CD14-positive monocyte (primary cell): ENCODE data around the gene CLEC3A. TPM values are rescaled to one million over a fixed set of nuclear protein-coding genes. Genes with fewer than 3 reads are reported as not detected.

Source experiments
- DNase-seq, 3 donors: peaks; one replicate each; pipeline ENCODE4 v3.0.0-alpha.2; 2011 to 2022
- H2AFZ ChIP-seq: 2 replicates; pipeline ENCODE4 v1.6.0; 2012; ENCODE audit warnings: mild to moderate bottlenecking, low read depth, low read length, inconsistent platforms; ENCODE audit not compliant: insufficient read depth, poor library complexity, severe bottlenecking
- H3K27ac ChIP-seq, 2 donors: 1 replicate in 1 of 2; 2 replicates in 1 of 2; pipeline ENCODE4 v1.5.1; 2012 to 2013; ENCODE audit warnings: low read length in 2 of 2, control low read depth in 1 of 2, inconsistent platforms in 1 of 2, low read depth in 1 of 2, mild to moderate bottlenecking in 1 of 2
- H3K27me3 ChIP-seq, 2 donors: one replicate each; pipeline versions ENCODE4 v1.6.0 to v1.6.1; 2011 to 2013; ENCODE audit warnings: low read length in 2 of 2; ENCODE audit not compliant: control insufficient read depth in 2 of 2, insufficient read depth in 2 of 2
- H3K36me3 ChIP-seq, 2 donors: replicated peaks in 1 of 2; 1 replicate in 1 of 2; 2 replicates in 1 of 2; pipeline versions ENCODE4 v1.5.1 to v1.6.1; 2012 to 2013; ENCODE audit warnings: low read length in 2 of 2, control low read depth in 1 of 2, inconsistent platforms in 1 of 2, mild to moderate bottlenecking in 1 of 2; ENCODE audit not compliant: insufficient read depth in 2 of 2, control insufficient read depth in 1 of 2
- H3K4me1 ChIP-seq, 2 donors: 1 replicate in 1 of 2; 2 replicates in 1 of 2; pipeline versions ENCODE4 v1.5.1 to v1.6.1; 2012 to 2013; ENCODE audit warnings: low read length in 2 of 2, control low read depth in 1 of 2, inconsistent platforms in 1 of 2, mild to moderate bottlenecking in 1 of 2, moderate library complexity in 1 of 2; ENCODE audit not compliant: insufficient read depth in 2 of 2, control insufficient read depth in 1 of 2
- H3K4me2 ChIP-seq: replicated peaks from 2 replicates; pipeline ENCODE3; 2012; ENCODE audit warnings: low read length, moderate library complexity, mild to moderate bottlenecking; ENCODE audit not compliant: poor library complexity, severe bottlenecking; ENCODE audit errors: extremely low read depth
- H3K4me3 ChIP-seq, 3 experiments: fragments of 200-600 bp in 1 of 3; sonication (generic) in 1 of 3; replicated peaks in 1 of 3; 1 replicate in 2 of 3; 2 replicates in 1 of 3; pipeline ENCODE4 v1.5.1; 2011 to 2013; ENCODE audit warnings: low read length in 3 of 3, mild to moderate bottlenecking in 3 of 3, control low read depth in 2 of 3, low read depth in 2 of 3, inconsistent platforms in 1 of 3, moderate library complexity in 1 of 3
- H3K79me2 ChIP-seq: 2 replicates; pipeline ENCODE4 v1.6.0; 2012; ENCODE audit warnings: mild to moderate bottlenecking, control low read depth, inconsistent platforms, low read length, moderate library complexity; ENCODE audit not compliant: insufficient read depth
- H3K9ac ChIP-seq: 2 replicates; pipeline ENCODE4 v1.6.0; 2017; ENCODE audit warnings: low read length, mild to moderate bottlenecking; ENCODE audit not compliant: insufficient read depth, poor library complexity, severe bottlenecking
- H3K9me3 ChIP-seq, 2 donors: replicated peaks in 1 of 2; 1 replicate in 1 of 2; 2 replicates in 1 of 2; pipeline versions ENCODE4 v1.5.1 to v1.6.1; 2012 to 2013; ENCODE audit warnings: low read length in 2 of 2, control low read depth in 1 of 2; ENCODE audit not compliant: control insufficient read depth in 1 of 2, insufficient read depth in 1 of 2
- H4K20me1 ChIP-seq: 2 replicates; pipeline ENCODE4 v1.6.0; 2012; ENCODE audit warnings: mild to moderate bottlenecking, low read length, control low read depth, moderate library complexity; ENCODE audit not compliant: insufficient read depth
- H3K27ac Mint-ChIP-seq, 7 donors: one replicate each; pipeline ENCODE4 v1.8.0; 2020; ENCODE audit warnings: mild to moderate bottlenecking in 7 of 7, mixed read lengths in 7 of 7, moderate library complexity in 6 of 7, inconsistent platforms in 2 of 7
- H3K27me3 Mint-ChIP-seq, 3 donors: one replicate each; pipeline ENCODE4 v1.8.0; 2021 to 2022; ENCODE audit warnings: low read depth in 3 of 3, mild to moderate bottlenecking in 3 of 3, mixed read lengths in 3 of 3, moderate library complexity in 3 of 3, inconsistent platforms in 1 of 3
- H3K36me3 Mint-ChIP-seq, 2 donors: one replicate each; pipeline ENCODE4 v1.8.0; 2020; ENCODE audit warnings: mixed read lengths in 2 of 2, inconsistent platforms in 1 of 2, mild to moderate bottlenecking in 1 of 2
- H3K4me1 Mint-ChIP-seq: one replicate; pipeline ENCODE4 v1.8.0; 2020; ENCODE audit warnings: mild to moderate bottlenecking, mixed read lengths
- H3K4me3 Mint-ChIP-seq, 2 donors: one replicate each; pipeline ENCODE4 v1.8.0; 2020; ENCODE audit warnings: mild to moderate bottlenecking in 2 of 2, mixed read lengths in 2 of 2, moderate library complexity in 1 of 2
- H3K9me3 Mint-ChIP-seq, 7 donors: one replicate each; pipeline ENCODE4 v1.8.0; 2020 to 2022; ENCODE audit warnings: mixed read lengths in 7 of 7, mild to moderate bottlenecking in 6 of 7, moderate library complexity in 6 of 7, inconsistent platforms in 2 of 7
- CTCF ChIP-seq: fragments of 200-600 bp; IDR thresholded peaks from one replicate; pipeline ENCODE4 v1.8.0; 2022; ENCODE audit warnings: antibody characterized with exemption, mild to moderate bottlenecking
- WGBS: methylation state at CpG from one replicate; pipeline ENCODE4 v1.1.5; 2013; ENCODE audit warnings: missing lambda C conversion rate; ENCODE audit not compliant: insufficient coverage; 5-methylcytosine and 5-hydroxymethylcytosine counted together
- intact Hi-C, 2 donors: fragments of 100-400 bp; cut with micrococcal nuclease; formaldehyde crosslinking; loops; one replicate each; pipeline versions ENCODE4 v1.15.0 to v1.15.1; 2023
- polyA plus RNA-seq, 3 donors: library from polyadenylated mRNA; depleted of rRNA in 1 of 3; unstranded in 2 of 3; stranded (reverse) in 1 of 3; fragments of 300-500 nt in 2 of 3; fragments of >200 nt in 1 of 3; fragmentation: Illumina TruSeq in 2 of 3; gene quantifications; 1 replicate in 2 of 3; 2 replicates in 1 of 3; pipeline ENCODE4 v1.2.3, GENCODE V29; 2012 to 2021

CLEC3A gene
- polyA plus RNA-seq, 3 donors = not detected

GRCh38 chr16:77975942-77976341 is 46.4 kb upstream of the CLEC3A start:
- H3K27me3 Mint-ChIP-seq = peaks cover 1 to 8% (median 6%) of the 10 kb centered on the region in 3 donors
- H3K4me3 ChIP-seq = no peak overlapping the region
- no peak overlapping the region for H3K4me2 ChIP-seq
- H3K9me3 Mint-ChIP-seq = peaks cover 0 to 3% (median 0%) of the 10 kb centered on the region in 7 donors
- peaks cover 6% of the 10 kb centered on the region for H3K4me1 Mint-ChIP-seq
- H3K36me3 ChIP-seq = no peaks in the 10 kb centered on the region
- H3K9me3 ChIP-seq = no peaks in the 10 kb centered on the region
- 83% methylated on average over 2 of the region's 3 CpGs for WGBS
- DNase-seq = no peak
- no peaks in the 10 kb centered on the region for H3K79me2 ChIP-seq
- no peak overlapping the region for H2AFZ ChIP-seq
- no peak overlapping the region for H3K27ac ChIP-seq
- no peak for TF ChIP-seq CTCF
- no peak overlapping the region for H3K9ac ChIP-seq
- H3K36me3 Mint-ChIP-seq = no peaks in the 10 kb centered on the region
- H3K27ac Mint-ChIP-seq = no peak overlapping the region
- H3K4me3 Mint-ChIP-seq = no peak overlapping the region
- no peaks in the 10 kb centered on the region for H4K20me1 ChIP-seq
- intact Hi-C loops = no loop called here
- no peaks in the 10 kb centered on the region for H3K27me3 ChIP-seq
- peaks cover 6 to 7% of the 10 kb centered on the region in 2 donors for H3K4me1 ChIP-seq

- H3K27ac ChIP-seq = no peak overlapping the region
- Mint-ChIP-seq H3K4me1 (peaks cover 6% of the 10 kb centered on the region), H3K36me3 (no peaks in the 10 kb centered on the region), H3K27me3 (peaks cover 1 to 7% (median 4%) of the 10 kb centered on the region in 3 donors), H3K27ac (peak overlapping the region in 3 of 7 donors; percentile 57 to 85 (median 70)), H3K4me3 (no peak overlapping the region), H3K9me3 (peaks cover 0 to 3% (median 0%) of the 10 kb centered on the region in 7 donors)
- H3K9ac ChIP-seq = no peak overlapping the region
- no peak overlapping the region for H3K4me2 ChIP-seq
- intact Hi-C loops = no loop called here
- peak; percentile 41 to 57 (median 49) for DNase-seq
- H3K4me1 ChIP-seq = peaks cover 6 to 7% of the 10 kb centered on the region in 2 donors
- H3K9me3 ChIP-seq = no peaks in the 10 kb centered on the region
- no peak overlapping the region for H3K4me3 ChIP-seq
- WGBS = 31% methylated on average over 4 of the region's 5 CpGs
- H3K27me3 ChIP-seq = no peaks in the 10 kb centered on the region
- no peaks in the 10 kb centered on the region for H4K20me1 ChIP-seq
- no peaks in the 10 kb centered on the region for H3K79me2 ChIP-seq
- no peak for TF ChIP-seq CTCF
- H2AFZ ChIP-seq = peak overlapping the region; percentile 1
- H3K36me3 ChIP-seq = no peaks in the 10 kb centered on the region
Observed at GRCh38 chr16:77977339-77977738, 45.0 kb upstream of the CLEC3A start.
